Tibial artery (tissue), 4 donors: ENCODE results near the gene VEGFC.

Experiments
- DNase-seq, 2 donors: peaks; one replicate each; pipeline ENCODE4 v3.0.0-alpha.2; 2019
- H3K27ac ChIP-seq, 2 donors: fragments of 200-600 bp; sonication (generic) in 1 of 2; 1 replicate in 1 of 2; 2 replicates in 1 of 2; pipeline ENCODE4 v1.5.1; 2018 to 2019; ENCODE audit warnings: mild to moderate bottlenecking in 1 of 2
- H3K27me3 ChIP-seq, 2 donors: fragments of 200-600 bp; sonication (generic) in 1 of 2; one replicate each; pipeline versions ENCODE4 v1.5.1 to v1.6.0; 2016 to 2019
- H3K36me3 ChIP-seq, 3 donors: fragments of 200-600 bp; sonication (generic) in 2 of 3; one replicate each; pipeline ENCODE4 v1.5.1; 2016 to 2019; ENCODE audit warnings: mild to moderate bottlenecking in 2 of 3
- H3K4me1 ChIP-seq, 4 donors: fragments of 200-600 bp; sonication (generic) in 2 of 4; 1 replicate in 3 of 4; 2 replicates in 1 of 4; pipeline ENCODE4 v1.5.1; 2016 to 2019
- H3K4me3 ChIP-seq, 2 donors: fragments of 200-600 bp; sonication (generic) in 1 of 2; 1 replicate in 1 of 2; 2 replicates in 1 of 2; pipeline ENCODE4 v1.5.1; 2018 to 2019; ENCODE audit warnings: mild to moderate bottlenecking in 2 of 2
- H3K9me3 ChIP-seq, 3 donors: fragments of 200-600 bp; sonication (generic) in 1 of 3; one replicate each; pipeline ENCODE4 v1.5.1; 2016 to 2019
- CTCF ChIP-seq, 2 experiments: fragments of 200-600 bp in 1 of 2; fragments of 450-650 bp in 1 of 2; IDR thresholded peaks; one replicate each; pipeline ENCODE4 v1.5.1; 2017 to 2019; ENCODE audit warnings: antibody characterized with exemption in 2 of 2, mild to moderate bottlenecking in 1 of 2, moderate library complexity in 1 of 2
- intact Hi-C: fragments of 100-400 bp; cut with DNase I; formaldehyde crosslinking; loops from one replicate; pipeline ENCODE4 v1.15.0; 2023; ENCODE audit warnings: low total_unique reads

VEGFC gene

GRCh38 chr4:176824645-176825366, 32.1 kb upstream of the VEGFC start:
- DNase-seq, result no peak
- no peaks in the 10 kb centered on the region for H3K27me3 ChIP-seq
- H3K36me3 ChIP-seq, result no peaks in the 10 kb centered on the region
- H3K4me3 ChIP-seq, result no peak overlapping the region
- no peak overlapping the region for H3K27ac ChIP-seq
- intact Hi-C loops, result no loop called here
- no peaks in the 10 kb centered on the region for H3K4me1 ChIP-seq
- no peaks in the 10 kb centered on the region for H3K9me3 ChIP-seq
- TF ChIP-seq CTCF (IDR thresholded peaks at IDR 0.05), result no peak

- Histone ChIP-seq H3K4me3 (no peak overlapping the region), H3K9me3 (no peaks in the 10 kb centered on the region), H3K4me1 (no peaks in the 10 kb centered on the region), H3K27ac (no peak overlapping the region), H3K27me3 (no peaks in the 10 kb centered on the region), H3K36me3 (no peaks in the 10 kb centered on the region)
- intact Hi-C loops, result no loop called here
- DNase-seq, result no peak
- TF ChIP-seq CTCF (IDR thresholded peaks at IDR 0.05), result no peak
These were observed 25.8 kb upstream of the VEGFC start for GRCh38 chr4:176818531-176818930.

- intact Hi-C loops, result no loop called here
- Histone ChIP-seq H3K27ac (no peak overlapping the region), H3K27me3 (no peaks in the 10 kb centered on the region), H3K4me1 (no peaks in the 10 kb centered on the region), H3K36me3 (no peaks in the 10 kb centered on the region), H3K9me3 (no peaks in the 10 kb centered on the region), H3K4me3 (no peak overlapping the region)
- DNase-seq, result no peak
- TF ChIP-seq CTCF (IDR thresholded peaks at IDR 0.05), result no peak
These were observed 24.5 kb upstream of the VEGFC start for GRCh38 chr4:176817204-176817603.

GRCh38 chr4:176814770-176815169, 22.0 kb upstream of the VEGFC start:
- intact Hi-C loops, result no loop called here

GRCh38 chr4:176810481-176811249, 17.9 kb upstream of the VEGFC start:
- intact Hi-C loops, result no loop called here
- H3K4me1 ChIP-seq, result no peaks in the 10 kb centered on the region
- no peak for TF ChIP-seq CTCF (IDR thresholded peaks at IDR 0.05)
- H3K27ac ChIP-seq, result no peak overlapping the region
- no peak overlapping the region for H3K4me3 ChIP-seq
- peaks cover 0 to 8% (median 0%) of the 10 kb centered on the region in 3 donors for H3K9me3 ChIP-seq
- H3K27me3 ChIP-seq, result no peaks in the 10 kb centered on the region
- H3K36me3 ChIP-seq, result no peaks in the 10 kb centered on the region
- no peak for DNase-seq

More at GRCh38 chr4:176814770-176815169, 22.0 kb upstream of the VEGFC start:
- H3K36me3 ChIP-seq, result no peaks in the 10 kb centered on the region
- H3K4me3 ChIP-seq, result no peak overlapping the region
- no peaks in the 10 kb centered on the region for H3K9me3 ChIP-seq
- no peaks in the 10 kb centered on the region for H3K4me1 ChIP-seq
- H3K27me3 ChIP-seq, result no peaks in the 10 kb centered on the region
- DNase-seq, result no peak
- TF ChIP-seq CTCF (IDR thresholded peaks at IDR 0.05), result no peak
- H3K27ac ChIP-seq, result no peak overlapping the region
